Measurements from ENCODE around the gene ADAMTS3.

DNA sequence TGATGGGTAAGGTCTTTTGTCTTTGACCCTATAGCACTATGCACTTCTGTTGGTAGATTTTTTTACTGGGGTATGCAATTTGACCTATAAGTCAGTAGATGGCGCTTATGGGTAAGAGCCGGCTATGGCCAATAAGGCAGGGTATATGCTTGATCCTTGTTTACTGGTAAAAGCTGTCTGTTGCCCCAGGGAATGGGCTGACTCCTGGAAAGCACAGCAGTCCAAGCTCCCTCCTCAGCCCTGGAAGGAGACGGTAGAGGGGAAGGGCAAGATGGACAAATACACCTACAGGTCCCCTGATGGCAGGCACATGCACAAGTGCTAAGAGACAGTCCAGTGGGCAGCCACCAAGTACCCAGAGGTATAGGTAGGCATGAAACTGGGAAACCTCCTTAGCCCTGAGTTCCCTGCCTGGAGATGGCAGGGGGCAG is 63.7 kb downstream of the ADAMTS3 start:
- TF ChIP-seq CTCF (IDR thresholded peaks at IDR 0.05): no peak
- TF ChIP-seq POLR2A (IDR thresholded peaks at IDR 0.05): no peak
